Karpas-422 (cell line): ENCODE data around the gene SH2D5. TPM values are rescaled to one million over a fixed set of nuclear protein-coding genes. Genes with fewer than 3 reads are reported as not detected.

Source experiments
- DNase-seq: peaks from one replicate; pipeline ENCODE4 v3.0.0-alpha.2; 2015
- H2AFZ ChIP-seq: fragments of 200-600 bp; sonication (generic); 2 replicates; pipeline ENCODE4 v1.6.1; 2014; ENCODE audit warnings: antibody characterized with exemption, low read length, mixed read lengths
- H3K27ac ChIP-seq: fragments of 200-600 bp; sonication (generic); 2 replicates; pipeline ENCODE4 v1.5.1; 2014; ENCODE audit warnings: mild to moderate bottlenecking, low read length, moderate library complexity
- H3K27me3 ChIP-seq: fragments of 200-600 bp; sonication (generic); 2 replicates; pipeline ENCODE4 v1.6.1; 2014; ENCODE audit warnings: low read length, mixed read lengths
- H3K36me3 ChIP-seq: fragments of 200-600 bp; sonication (generic); 2 replicates; pipeline ENCODE4 v1.6.1; 2014; ENCODE audit warnings: low read length, mixed read lengths; ENCODE audit not compliant: insufficient read depth
- H3K4me1 ChIP-seq: fragments of 200-600 bp; sonication (generic); 2 replicates; pipeline ENCODE4 v1.6.1; 2014; ENCODE audit warnings: mild to moderate bottlenecking, low read length, mixed read lengths
- H3K4me2 ChIP-seq: fragments of 200-600 bp; sonication (generic); 2 replicates; pipeline ENCODE4 v1.6.1; 2014; ENCODE audit warnings: low read length, low read depth, mild to moderate bottlenecking; ENCODE audit not compliant: poor library complexity, severe bottlenecking
- H3K4me3 ChIP-seq: fragments of 200-600 bp; sonication (generic); 2 replicates; pipeline ENCODE4 v1.5.1; 2014; ENCODE audit warnings: mild to moderate bottlenecking, antibody characterized with exemption, low read length, mixed read lengths
- H3K79me2 ChIP-seq: fragments of 200-600 bp; sonication (generic); 2 replicates; pipeline ENCODE4 v1.6.1; 2014; ENCODE audit warnings: mild to moderate bottlenecking, low read length, mixed read lengths
- H3K9ac ChIP-seq: fragments of 200-600 bp; sonication (generic); 2 replicates; pipeline ENCODE4 v1.6.0; 2014; ENCODE audit warnings: low read length
- H3K9me2 ChIP-seq: fragments of 200-600 bp; sonication (generic), shearing (Covaris generic); replicated peaks from 2 replicates; pipeline ENCODE4 v1.6.0; 2014; ENCODE audit warnings: mild to moderate bottlenecking, low read length, moderate library complexity; ENCODE audit not compliant: insufficient read depth
- H3K9me3 ChIP-seq: fragments of 300-700, 200-600 bp; sonication (generic); 2 replicates; pipeline ENCODE4 v1.6.1; 2014; ENCODE audit warnings: low read length, mixed read lengths
- H4K20me1 ChIP-seq: fragments of 200-600 bp; sonication (generic); 2 replicates; pipeline ENCODE4 v1.6.1; 2014; ENCODE audit warnings: mild to moderate bottlenecking, antibody characterized with exemption, low read length, low read depth; ENCODE audit not compliant: insufficient read depth
- total RNA-seq: library from RNA; depleted of rRNA; stranded (reverse); fragments of >200 nt; shearing (Covaris generic); gene quantifications from 2 replicates; pipeline ENCODE4 v1.2.3, GENCODE V29; 2014; ENCODE audit warnings: low replicate concordance

Gene SH2D5
- total RNA-seq, 1 experiment from 2014 or later, result not detected

DNA sequence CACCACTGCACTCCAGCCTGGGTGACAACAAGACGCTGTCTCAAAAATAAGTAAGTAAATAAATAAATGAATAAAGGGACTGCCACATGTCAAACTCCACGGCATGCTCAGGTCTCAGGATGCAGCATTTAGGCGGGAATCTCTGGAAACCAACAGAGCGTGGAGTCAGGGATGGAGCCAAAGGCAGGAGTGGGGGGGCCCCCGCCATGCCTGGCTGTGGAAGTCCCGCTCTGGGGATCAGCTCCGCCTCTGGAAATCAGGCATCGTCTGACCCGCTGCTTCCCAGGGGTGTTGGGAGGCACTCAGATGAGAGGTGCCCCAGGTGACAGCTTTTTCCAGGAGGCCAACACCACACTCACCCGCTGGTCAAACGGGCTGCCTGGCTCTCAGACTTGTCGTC lies 34.9 kb downstream of the SH2D5 start:
- Histone ChIP-seq H3K27me3 (no peaks in the 10 kb centered on the region), H3K9me3 (no peaks in the 10 kb centered on the region), H3K4me1 (peaks cover 9% of the 10 kb centered on the region), H3K4me3 (no peak overlapping the region), H3K79me2 (no peaks in the 10 kb centered on the region), H3K36me3 (no peaks in the 10 kb centered on the region), H4K20me1 (no peaks in the 10 kb centered on the region), H3K9me2 (no peaks in the 10 kb centered on the region), H2AFZ (no peak overlapping the region), H3K9ac (no peak overlapping the region), H3K27ac (no peak overlapping the region), H3K4me2 (no peak overlapping the region)
- no peak for DNase-seq

DNA sequence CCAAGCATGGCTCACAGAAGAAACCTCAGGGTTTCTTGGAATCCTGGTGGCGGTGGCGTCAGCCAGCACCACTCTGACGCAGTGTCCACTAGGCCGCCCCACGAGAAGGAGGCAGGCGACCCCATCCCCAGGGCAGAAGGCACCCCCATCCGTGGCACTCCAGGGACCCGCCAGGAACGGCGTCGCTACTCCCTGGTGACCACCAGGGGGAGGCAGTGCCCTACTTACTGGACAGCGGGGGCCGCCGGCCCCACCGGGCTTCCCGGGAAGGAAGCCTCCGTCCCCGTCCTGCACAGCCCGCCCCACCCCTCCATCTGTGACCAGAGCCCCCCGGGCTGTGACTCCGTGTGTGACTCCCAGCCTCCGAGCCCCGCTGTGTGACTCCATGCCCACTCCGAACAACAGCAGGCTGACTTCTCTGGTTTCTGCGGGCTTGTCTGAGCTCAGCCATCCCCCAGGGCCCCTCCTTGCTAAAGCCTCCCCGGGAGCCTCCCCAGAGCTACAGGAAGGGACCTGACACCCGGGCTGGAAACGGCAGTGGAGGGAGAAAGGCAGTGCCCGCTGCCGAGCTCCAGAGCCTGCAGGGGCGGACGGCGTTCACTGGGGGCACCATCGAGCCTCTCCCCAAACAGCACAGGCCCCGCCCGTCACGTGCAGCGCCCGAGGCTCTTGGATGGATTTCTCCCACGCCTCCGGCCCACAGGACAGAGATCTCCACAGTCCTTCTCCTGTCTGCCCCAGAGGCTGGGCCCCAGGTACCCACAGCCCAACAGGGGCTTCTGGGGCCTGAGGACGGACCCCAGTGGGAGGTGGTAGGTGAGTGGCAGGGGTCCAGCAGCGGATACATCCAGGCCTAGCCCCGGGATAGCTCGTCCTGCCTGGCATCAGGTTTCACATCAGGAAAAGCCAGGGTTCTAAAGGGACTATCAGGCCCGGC lies 35.8 kb downstream of the SH2D5 start:
- H2AFZ ChIP-seq, result peak overlapping the region; percentile 100
- H3K27ac ChIP-seq, result no peak overlapping the region
- no peaks in the 10 kb centered on the region for H3K9me3 ChIP-seq
- no peaks in the 10 kb centered on the region for H3K27me3 ChIP-seq
- peaks cover 9% of the 10 kb centered on the region for H3K4me1 ChIP-seq
- H3K9me2 ChIP-seq, result no peaks in the 10 kb centered on the region
- peak; percentile 88 for DNase-seq
- peak overlapping the region; percentile 90 for H3K9ac ChIP-seq
- H3K79me2 ChIP-seq, result no peaks in the 10 kb centered on the region
- peak overlapping the region; percentile 87 for H3K4me3 ChIP-seq
- no peaks in the 10 kb centered on the region for H4K20me1 ChIP-seq
- no peaks in the 10 kb centered on the region for H3K36me3 ChIP-seq
- H3K4me2 ChIP-seq, result peak overlapping the region; percentile 99

DNA sequence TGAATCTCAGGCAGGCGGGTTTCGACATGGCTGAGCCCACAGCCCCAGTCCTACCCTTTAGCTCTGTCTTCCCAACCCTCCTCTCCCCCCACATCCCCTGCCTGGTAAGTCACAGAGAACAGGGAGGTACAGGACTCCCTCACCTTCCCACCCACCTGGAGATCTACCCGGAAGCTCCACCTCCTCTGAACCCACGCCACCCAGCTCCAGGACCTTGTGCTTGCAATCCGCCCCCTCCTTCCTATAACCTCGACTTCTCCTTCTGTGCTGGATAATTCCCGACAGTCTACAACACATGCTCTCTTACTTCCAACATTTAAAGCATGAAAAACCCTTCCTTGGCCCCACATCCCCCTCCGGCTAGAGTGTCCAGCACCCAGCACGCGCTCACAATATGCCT lies 37.0 kb downstream of the SH2D5 start:
- Histone ChIP-seq H3K4me2 (no peak overlapping the region), H3K4me3 (no peak overlapping the region), H2AFZ (no peak overlapping the region), H4K20me1 (no peaks in the 10 kb centered on the region), H3K36me3 (no peaks in the 10 kb centered on the region), H3K4me1 (peaks cover 9% of the 10 kb centered on the region), H3K9me2 (no peaks in the 10 kb centered on the region), H3K9ac (no peak overlapping the region), H3K9me3 (no peaks in the 10 kb centered on the region), H3K79me2 (no peaks in the 10 kb centered on the region), H3K27me3 (no peaks in the 10 kb centered on the region), H3K27ac (no peak overlapping the region)
- DNase-seq, result no peak

GRCh38 chr1:20693623-20694022 lies 38.9 kb downstream of the SH2D5 start:
- H3K27ac ChIP-seq, result no peak overlapping the region

DNA sequence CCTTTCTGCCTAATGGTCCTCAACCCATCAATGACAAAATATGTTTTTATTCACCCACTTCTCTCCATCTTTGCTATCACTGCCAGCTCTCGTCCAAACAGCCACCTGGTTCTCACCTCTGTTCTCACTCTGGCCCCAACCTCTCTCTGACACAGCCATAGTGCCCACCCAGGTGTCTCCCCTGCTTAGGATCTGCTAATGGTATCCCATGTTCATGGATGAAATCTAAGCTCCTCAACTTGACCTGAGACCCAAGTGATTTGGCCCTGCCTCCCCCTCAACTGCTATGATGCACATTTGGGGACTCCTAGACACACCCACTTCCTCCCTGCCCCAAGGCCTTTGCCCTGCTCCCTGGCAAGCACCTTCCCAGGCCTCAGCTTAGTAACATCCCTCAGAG lies 40.6 kb downstream of the SH2D5 start:
- Histone ChIP-seq H3K9me3 (no peaks in the 10 kb centered on the region), H2AFZ (no peak overlapping the region), H3K4me1 (peaks cover 7% of the 10 kb centered on the region), H3K9ac (no peak overlapping the region), H3K4me2 (no peak overlapping the region), H3K27ac (no peak overlapping the region), H3K27me3 (no peaks in the 10 kb centered on the region), H3K79me2 (no peaks in the 10 kb centered on the region), H3K4me3 (no peak overlapping the region), H3K36me3 (no peaks in the 10 kb centered on the region), H3K9me2 (no peaks in the 10 kb centered on the region), H4K20me1 (no peaks in the 10 kb centered on the region)
- no peak for DNase-seq

More at GRCh38 chr1:20693623-20694022, 38.9 kb downstream of the SH2D5 start:
- no peak overlapping the region for H3K4me2 ChIP-seq
- H3K79me2 ChIP-seq, result no peaks in the 10 kb centered on the region
- no peaks in the 10 kb centered on the region for H3K9me2 ChIP-seq
- H3K9ac ChIP-seq, result no peak overlapping the region
- no peaks in the 10 kb centered on the region for H3K9me3 ChIP-seq
- no peak overlapping the region for H2AFZ ChIP-seq
- H3K4me1 ChIP-seq, result peaks cover 9% of the 10 kb centered on the region
- H3K27me3 ChIP-seq, result no peaks in the 10 kb centered on the region
- DNase-seq, result no peak
- H3K4me3 ChIP-seq, result no peak overlapping the region
- no peaks in the 10 kb centered on the region for H3K36me3 ChIP-seq
- H4K20me1 ChIP-seq, result no peaks in the 10 kb centered on the region

DNA sequence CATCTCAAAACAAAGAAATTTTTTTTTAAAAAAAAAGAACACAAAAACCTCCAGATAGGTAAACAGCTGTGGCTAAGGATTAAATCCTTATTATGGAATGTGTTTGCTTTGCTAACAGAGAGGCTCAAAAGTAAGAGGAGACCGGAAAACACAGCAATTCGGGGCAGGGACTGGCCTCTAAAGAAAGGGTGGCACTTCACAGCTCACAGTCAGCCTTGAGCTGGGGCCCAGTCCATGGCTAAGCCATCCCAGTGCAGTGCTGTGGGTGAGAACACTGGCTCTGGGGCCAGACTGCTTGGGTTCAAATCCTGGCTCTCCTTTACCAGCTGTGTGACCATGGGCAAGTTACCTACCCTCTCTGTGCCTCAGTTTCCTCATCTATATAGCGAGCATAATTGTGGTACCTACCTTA lies 42.9 kb downstream of the SH2D5 start:
- Histone ChIP-seq H3K9ac (no peak overlapping the region), H3K4me3 (no peak overlapping the region), H3K4me1 (no peaks in the 10 kb centered on the region), H2AFZ (no peak overlapping the region), H4K20me1 (no peaks in the 10 kb centered on the region), H3K36me3 (no peaks in the 10 kb centered on the region), H3K79me2 (no peaks in the 10 kb centered on the region), H3K9me3 (no peaks in the 10 kb centered on the region), H3K27me3 (no peaks in the 10 kb centered on the region), H3K4me2 (no peak overlapping the region), H3K27ac (no peak overlapping the region), H3K9me2 (no peaks in the 10 kb centered on the region)
- DNase-seq, result peak; percentile 35

GRCh38 chr1:20686883-20687725 lies 45.4 kb downstream of the SH2D5 start:
- no peak overlapping the region for H3K4me3 ChIP-seq
- no peak overlapping the region for H3K4me2 ChIP-seq

GRCh38 chr1:20685741-20686140 lies 46.8 kb downstream of the SH2D5 start:
- Histone ChIP-seq H3K9me3 (no peaks in the 10 kb centered on the region), H3K9me2 (no peaks in the 10 kb centered on the region), H3K36me3 (no peaks in the 10 kb centered on the region), H3K4me1 (no peaks in the 10 kb centered on the region), H3K27me3 (no peaks in the 10 kb centered on the region), H3K79me2 (no peaks in the 10 kb centered on the region), H3K4me2 (no peak overlapping the region), H2AFZ (no peak overlapping the region), H3K9ac (no peak overlapping the region), H4K20me1 (no peaks in the 10 kb centered on the region), H3K4me3 (no peak overlapping the region), H3K27ac (no peak overlapping the region)
- no peak for DNase-seq

More at GRCh38 chr1:20686883-20687725, 45.4 kb downstream of the SH2D5 start:
- H3K36me3 ChIP-seq, result no peaks in the 10 kb centered on the region
- no peaks in the 10 kb centered on the region for H3K9me2 ChIP-seq
- H3K9ac ChIP-seq, result no peak overlapping the region
- no peak overlapping the region for H3K27ac ChIP-seq
- no peak overlapping the region for H2AFZ ChIP-seq
- no peaks in the 10 kb centered on the region for H3K79me2 ChIP-seq
- H3K27me3 ChIP-seq, result no peaks in the 10 kb centered on the region
- H3K4me1 ChIP-seq, result no peaks in the 10 kb centered on the region
- H4K20me1 ChIP-seq, result no peaks in the 10 kb centered on the region
- DNase-seq, result peak; percentile 20
- H3K9me3 ChIP-seq, result no peaks in the 10 kb centered on the region
